CD4-positive, alpha-beta memory T cell (primary cell): ENCODE measurements around the gene CMTR2. TPM values are rescaled to one million over a fixed set of nuclear protein-coding genes. Genes with fewer than 3 reads are reported as not detected.
"Not testable (repeated sequence)": the region's sequence is repeated elsewhere in the genome, so short reads cannot be mapped to it uniquely, and the experiment has no call there.

Experiments used
- CTCF ChIA-PET: fragments of 350-600 bp; sonication (Branson Sonifier 250); formaldehyde crosslinking; loops from one replicate; lab custom pipeline; 2021; ENCODE audit warnings: inconsistent platforms; ENCODE audit not compliant: partially characterized antibody; lab: Charles Lee
- POLR2A ChIA-PET: fragments of 350-600 bp; sonication (Branson Sonifier 250); formaldehyde crosslinking; loops from one replicate; lab custom pipeline; 2021; ENCODE audit not compliant: partially characterized antibody; lab: Charles Lee
- DNase-seq, 5 donors: peaks; one replicate each; pipeline versions ENCODE4 v3.0.0 to v3.0.0-alpha.2; 2020 to 2022; ENCODE audit warnings: mixed read lengths in 1 of 5
- H3K27ac ChIP-seq: one replicate; pipeline ENCODE4 v1.7.0; 2013; ENCODE audit warnings: low read depth, low read length
- H3K27me3 ChIP-seq: 2 replicates; pipeline ENCODE4 v1.7.0; 2013; ENCODE audit warnings: mild to moderate bottlenecking, low read length, moderate library complexity; ENCODE audit not compliant: insufficient read depth
- H3K36me3 ChIP-seq: 2 replicates; pipeline ENCODE4 v1.7.0; 2013; ENCODE audit warnings: mild to moderate bottlenecking, low read length, moderate library complexity; ENCODE audit not compliant: insufficient read depth
- H3K4me1 ChIP-seq: 2 replicates; pipeline ENCODE4 v1.7.0; 2013; ENCODE audit warnings: mild to moderate bottlenecking, low read length, moderate library complexity; ENCODE audit not compliant: insufficient read depth
- H3K4me3 ChIP-seq, 2 donors: one replicate each; pipeline ENCODE4 v1.7.0; 2013; ENCODE audit warnings: low read length in 2 of 2, mild to moderate bottlenecking in 1 of 2
- H3K9me3 ChIP-seq, 2 donors: one replicate each; pipeline ENCODE4 v1.7.0; 2013; ENCODE audit warnings: low read length in 2 of 2, control low read depth in 1 of 2; ENCODE audit not compliant: control insufficient read depth in 1 of 2
- H3K27ac Mint-ChIP-seq, 7 donors: one replicate each; pipeline ENCODE4 v1.8.0; 2020 to 2021; ENCODE audit warnings: mixed read lengths in 7 of 7, mild to moderate bottlenecking in 6 of 7, inconsistent platforms in 3 of 7, moderate library complexity in 3 of 7
- H3K27me3 Mint-ChIP-seq, 2 donors: one replicate each; pipeline ENCODE4 v1.8.0; 2020 to 2021; ENCODE audit warnings: mixed read lengths in 2 of 2
- H3K36me3 Mint-ChIP-seq, 2 donors: one replicate each; pipeline ENCODE4 v1.8.0; 2020 to 2021; ENCODE audit warnings: mixed read lengths in 2 of 2, inconsistent platforms in 1 of 2, mild to moderate bottlenecking in 1 of 2
- H3K4me1 Mint-ChIP-seq, 4 donors: one replicate each; pipeline ENCODE4 v1.8.0; 2020 to 2021; ENCODE audit warnings: mixed read lengths in 4 of 4, mild to moderate bottlenecking in 1 of 4
- H3K4me3 Mint-ChIP-seq, 8 donors: one replicate each; pipeline ENCODE4 v1.8.0; 2020 to 2021; ENCODE audit warnings: mixed read lengths in 8 of 8, mild to moderate bottlenecking in 7 of 8, moderate library complexity in 6 of 8, inconsistent platforms in 3 of 8
- H3K9me3 Mint-ChIP-seq, 8 donors: one replicate each; pipeline ENCODE4 v1.8.0; 2020 to 2021; ENCODE audit warnings: mixed read lengths in 8 of 8, mild to moderate bottlenecking in 5 of 8, inconsistent platforms in 3 of 8, moderate library complexity in 1 of 8
- intact Hi-C: fragments of 100-400 bp; cut with micrococcal nuclease; formaldehyde crosslinking; loops from one replicate; pipeline ENCODE4 v1.15.1; 2023
- polyA plus RNA-seq, 2 donors: library from polyadenylated mRNA; unstranded; fragments of 300-500 nt; fragmentation: Illumina TruSeq; gene quantifications; one replicate each; pipeline ENCODE4 v1.2.3, GENCODE V29; 2021
- total RNA-seq, 2 experiments: library from RNA; stranded (reverse); gene quantifications; one replicate each; pipeline ENCODE4 v1.2.3, GENCODE V29; 2021

CMTR2 gene
- total and polyA plus RNA-seq, 4 experiments from 2014 or later = 16.6 to 28.5 (median 26.9) TPM

DNA sequence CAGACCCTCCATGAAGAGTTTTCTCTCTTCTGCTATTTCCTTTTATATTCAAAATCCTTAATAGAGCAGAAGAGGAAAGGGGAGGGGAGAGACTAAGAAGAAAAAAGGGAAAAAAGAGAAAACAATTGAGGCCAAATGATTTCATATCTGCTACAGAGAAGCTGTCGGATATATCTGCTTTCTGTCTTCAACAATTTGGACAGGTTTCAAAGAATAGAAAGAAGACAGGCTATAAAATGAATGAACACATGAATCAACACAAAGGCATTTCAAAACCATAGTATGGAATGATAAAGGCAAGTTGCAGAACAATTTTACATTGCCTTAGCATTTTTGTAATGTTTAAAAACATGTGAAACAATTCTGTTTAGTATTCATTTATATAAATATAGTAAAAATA lies 4.7 kb upstream of the CMTR2 start:
- H3K27ac Mint-ChIP-seq = no peak overlapping the region
- no peak for DNase-seq
- H3K4me3 ChIP-seq = no peak overlapping the region
- peaks cover 0 to 2% (median 0%) of the 10 kb centered on the region in 8 donors for H3K9me3 Mint-ChIP-seq
- peaks cover 4% of the 10 kb centered on the region for H3K4me1 ChIP-seq
- ChIA-PET CTCF (no interaction called here), POLR2A (no interaction called here)
- intact Hi-C loops = no loop called here
- H3K9me3 ChIP-seq = no peaks in the 10 kb centered on the region
- H3K27me3 Mint-ChIP-seq = peaks cover 14 to 26% of the 10 kb centered on the region in 2 donors
- H3K27ac ChIP-seq = no peak overlapping the region
- H3K4me1 Mint-ChIP-seq = peaks cover under 1 to 6% (median 3%) of the 10 kb centered on the region in 4 donors
- H3K27me3 ChIP-seq = peaks cover 3% of the 10 kb centered on the region
- H3K36me3 ChIP-seq = no peaks in the 10 kb centered on the region
- H3K36me3 Mint-ChIP-seq = peaks cover 0 to 2% of the 10 kb centered on the region in 2 donors
- no peak overlapping the region for H3K4me3 Mint-ChIP-seq

DNA sequence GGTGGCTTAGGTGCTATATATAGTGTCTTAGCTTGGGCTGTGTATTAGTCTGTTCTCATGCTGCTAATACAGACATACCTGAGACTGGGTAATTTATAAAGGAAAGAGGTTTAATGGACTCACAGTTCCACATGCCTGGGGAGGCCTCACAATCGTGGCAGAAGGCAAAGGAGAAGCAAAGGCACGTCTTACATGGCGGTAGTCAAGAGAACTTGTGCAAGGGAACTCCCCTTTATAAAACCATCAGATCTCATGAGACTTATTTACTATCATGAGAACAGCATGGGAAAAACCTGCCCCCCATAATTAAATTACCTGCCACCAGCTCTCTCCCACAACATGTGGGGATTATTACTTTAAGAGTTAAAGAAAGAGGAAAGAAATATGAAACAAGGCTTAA lies 2.9 kb upstream of the CMTR2 start:
- POLR2A ChIA-PET, H3K27ac ChIP-seq, intact Hi-C loops, H3K27me3 ChIP-seq, H3K4me3 ChIP-seq, H3K4me3 Mint-ChIP-seq, DNase-seq, H3K36me3 ChIP-seq, H3K9me3 ChIP-seq, CTCF ChIA-PET, H3K27ac Mint-ChIP-seq, H3K9me3 Mint-ChIP-seq: not testable (repeated sequence)
- Mint-ChIP-seq H3K36me3 (peaks cover 6 to 11% of the 10 kb centered on the region in 2 donors), H3K27me3 (peaks cover 8 to 18% of the 10 kb centered on the region in 2 donors), H3K4me1 (peaks cover 10 to 21% (median 15%) of the 10 kb centered on the region in 4 donors)
- H3K4me1 ChIP-seq = peaks cover 20% of the 10 kb centered on the region

DNA sequence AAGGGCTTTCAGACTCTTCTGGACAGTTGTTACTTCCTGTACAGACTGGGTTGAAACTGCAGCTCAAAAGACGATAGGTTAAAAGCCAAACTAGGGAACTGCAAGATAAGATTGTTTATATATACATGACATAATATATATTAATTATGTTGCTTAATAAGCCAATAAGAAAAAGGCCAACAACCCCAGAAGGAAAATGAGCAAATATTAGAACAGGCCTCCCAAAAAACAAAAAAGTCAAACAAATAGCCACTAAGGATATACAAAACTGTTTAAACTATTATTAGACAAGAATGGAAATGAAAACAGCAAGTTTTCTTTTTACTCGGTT lies 495 bp upstream of the CMTR2 start:
- Histone ChIP-seq H3K9me3 (no peaks in the 10 kb centered on the region), H3K27me3 (no peaks in the 10 kb centered on the region), H3K27ac (peak overlapping the region; percentile 78), H3K4me1 (peaks cover 20% of the 10 kb centered on the region), H3K36me3 (peaks cover 8% of the 10 kb centered on the region), H3K4me3 (peak overlapping the region in 1 of 2 donors; percentile 93)
- Mint-ChIP-seq H3K27ac (peak overlapping the region; percentile 77 to 96 (median 90)), H3K9me3 (peaks cover 0 to 7% (median under 1%) of the 10 kb centered on the region in 8 donors), H3K4me3 (peak overlapping the region; percentile 83 to 92 (median 90)), H3K4me1 (peaks cover 17 to 35% (median 21%) of the 10 kb centered on the region in 4 donors), H3K27me3 (peaks cover 7 to 14% of the 10 kb centered on the region in 2 donors), H3K36me3 (peaks cover 29 to 30% of the 10 kb centered on the region in 2 donors)
- CTCF ChIA-PET = interaction anchor here (1.9 kb wide), 1 partner anchor 21 kb away, joined by 6 read pairs; no protein-coding TSS in a partner anchor
- intact Hi-C loops = loop anchor here (5.0 kb wide), 1 partner anchor 278 kb away; no protein-coding TSS in a partner anchor
- POLR2A ChIA-PET = interaction anchor here (1.5 kb wide), 1 partner anchor 10 kb away, joined by 3 read pairs; no protein-coding TSS in a partner anchor
- DNase-seq = no peak

DNA sequence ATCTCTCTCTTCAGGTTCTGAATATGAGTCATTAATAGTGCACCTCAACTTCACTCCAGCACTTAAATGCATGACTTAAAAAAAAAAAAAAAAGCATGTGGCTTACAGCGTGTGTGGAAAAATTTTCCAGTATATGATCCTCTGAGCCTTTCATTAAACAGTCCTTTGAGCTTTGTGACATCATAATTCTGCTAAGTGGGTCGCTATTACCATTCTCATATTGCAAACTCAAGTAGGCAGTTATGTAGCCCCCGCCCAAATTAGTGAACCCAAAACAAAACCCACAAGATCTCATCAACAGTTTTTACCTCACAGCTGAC lies 672 bp downstream of the CMTR2 start:
- CTCF ChIA-PET = interaction anchor here (1.9 kb wide), 1 partner anchor 22 kb away, joined by 6 read pairs; no protein-coding TSS in a partner anchor
- H3K9me3 Mint-ChIP-seq = peaks cover 0 to 14% (median 7%) of the 10 kb centered on the region in 8 donors
- peaks cover 19 to 43% (median 22%) of the 10 kb centered on the region in 4 donors for H3K4me1 Mint-ChIP-seq
- Histone ChIP-seq H3K9me3 (no peaks in the 10 kb centered on the region), H3K36me3 (peaks cover 8% of the 10 kb centered on the region), H3K4me1 (peaks cover 20% of the 10 kb centered on the region), H3K27ac (peak overlapping the region; percentile 78), H3K4me3 (peak overlapping the region; percentile 30 to 93), H3K27me3 (no peaks in the 10 kb centered on the region)
- peaks cover 40% of the 10 kb centered on the region in 2 donors for H3K36me3 Mint-ChIP-seq
- POLR2A ChIA-PET = interaction anchor here (1.1 to 1.5 kb wide), 2 partner anchors 8 to 41 kb away, joined by 3 read pairs; no protein-coding TSS in a partner anchor
- H3K27ac Mint-ChIP-seq = peak overlapping the region; percentile 83 to 96 (median 94)
- intact Hi-C loops = loop anchor here (5.0 kb wide), 1 partner anchor 279 kb away; no protein-coding TSS in a partner anchor
- peaks cover 7 to 14% of the 10 kb centered on the region in 2 donors for H3K27me3 Mint-ChIP-seq
- H3K4me3 Mint-ChIP-seq = peak overlapping the region; percentile 83 to 92 (median 90)
- no peak for DNase-seq

DNA sequence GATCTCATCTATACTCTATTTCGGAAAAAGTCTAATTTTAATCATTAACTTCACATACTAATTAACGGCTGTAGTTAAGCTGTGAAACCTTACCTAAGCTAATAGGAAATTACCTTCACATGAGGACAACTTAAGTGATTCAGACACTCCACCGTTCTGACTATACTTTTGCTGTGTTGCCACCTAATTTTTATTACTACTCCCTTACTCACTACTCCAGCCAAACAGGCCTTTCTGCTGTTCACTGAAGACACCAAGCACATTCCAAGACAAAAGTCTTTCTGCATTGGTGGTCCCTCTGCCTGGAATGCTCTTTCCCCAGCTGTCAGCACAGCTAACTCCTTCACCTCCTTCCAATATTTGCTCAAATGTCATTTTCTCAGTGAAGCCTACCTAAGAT lies 1.3 kb downstream of the CMTR2 start:
- ChIA-PET POLR2A (interaction anchor here (1.1 kb wide), 1 partner anchor 41 kb away, joined by 3 read pairs; no protein-coding TSS in a partner anchor), CTCF (no interaction called here)
- H3K4me3 ChIP-seq = peak overlapping the region in 1 of 2 donors; percentile 93
- H3K9me3 ChIP-seq = no peaks in the 10 kb centered on the region
- peaks cover 20% of the 10 kb centered on the region for H3K4me1 ChIP-seq
- H3K27ac Mint-ChIP-seq = peak overlapping the region in 5 of 7 donors; percentile 91 to 96 (median 94)
- peaks cover 19 to 44% (median 23%) of the 10 kb centered on the region in 4 donors for H3K4me1 Mint-ChIP-seq
- peak overlapping the region in 6 of 8 donors; percentile 83 to 92 (median 90) for H3K4me3 Mint-ChIP-seq
- intact Hi-C loops = loop anchor here (5.0 kb wide), 1 partner anchor 279 kb away; no protein-coding TSS in a partner anchor
- peaks cover 8% of the 10 kb centered on the region for H3K36me3 ChIP-seq
- no peak for DNase-seq
- H3K36me3 Mint-ChIP-seq = peaks cover 44 to 46% of the 10 kb centered on the region in 2 donors
- peaks cover 7 to 12% of the 10 kb centered on the region in 2 donors for H3K27me3 Mint-ChIP-seq
- peak overlapping the region; percentile 78 for H3K27ac ChIP-seq
- no peaks in the 10 kb centered on the region for H3K27me3 ChIP-seq
- H3K9me3 Mint-ChIP-seq = peaks cover 0 to 15% (median 7%) of the 10 kb centered on the region in 8 donors

DNA sequence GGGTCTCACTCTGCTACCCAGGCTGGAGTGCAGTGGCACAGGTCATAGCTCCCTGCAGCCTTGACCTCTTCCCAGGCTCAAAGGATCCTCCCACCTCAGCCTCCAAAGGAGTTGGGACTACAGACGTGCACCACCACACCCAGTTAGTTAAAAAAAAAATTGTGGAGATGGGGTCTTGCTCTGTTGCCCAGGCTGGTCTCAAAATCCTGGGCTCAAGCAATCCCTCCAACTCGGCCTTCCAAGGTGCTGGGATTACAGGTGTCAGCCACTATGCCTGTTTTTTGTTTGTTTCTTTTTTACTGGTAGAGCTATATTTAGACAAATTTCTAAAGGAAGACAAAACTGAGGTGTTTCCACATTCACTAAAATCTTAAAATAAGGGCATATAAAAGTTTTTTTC lies 1.7 kb downstream of the CMTR2 start:
- intact Hi-C loops = loop anchor here (5.0 kb wide), 1 partner anchor 280 kb away; no protein-coding TSS in a partner anchor
- H3K36me3 Mint-ChIP-seq = peaks cover 46 to 49% of the 10 kb centered on the region in 2 donors
- H3K36me3 ChIP-seq = peaks cover 8% of the 10 kb centered on the region
- no peaks in the 10 kb centered on the region for H3K9me3 ChIP-seq
- H3K4me3 ChIP-seq = no peak overlapping the region
- peaks cover 19 to 44% (median 24%) of the 10 kb centered on the region in 4 donors for H3K4me1 Mint-ChIP-seq
- no peak overlapping the region for H3K27ac ChIP-seq
- H3K27me3 Mint-ChIP-seq = peaks cover 7% of the 10 kb centered on the region in 2 donors
- no peaks in the 10 kb centered on the region for H3K27me3 ChIP-seq
- H3K9me3 Mint-ChIP-seq = peaks cover 0 to 18% (median 7%) of the 10 kb centered on the region in 8 donors
- H3K4me3 Mint-ChIP-seq = peak overlapping the region in 3 of 8 donors; percentile 17 to 54 (median 38)
- peaks cover 20% of the 10 kb centered on the region for H3K4me1 ChIP-seq
- DNase-seq = no peak
- peak overlapping the region in 1 of 7 donors; percentile 3 for H3K27ac Mint-ChIP-seq
- ChIA-PET POLR2A (interaction anchor here (1.1 kb wide), 1 partner anchor 40 kb away, joined by 3 read pairs; no protein-coding TSS in a partner anchor), CTCF (no interaction called here)

DNA sequence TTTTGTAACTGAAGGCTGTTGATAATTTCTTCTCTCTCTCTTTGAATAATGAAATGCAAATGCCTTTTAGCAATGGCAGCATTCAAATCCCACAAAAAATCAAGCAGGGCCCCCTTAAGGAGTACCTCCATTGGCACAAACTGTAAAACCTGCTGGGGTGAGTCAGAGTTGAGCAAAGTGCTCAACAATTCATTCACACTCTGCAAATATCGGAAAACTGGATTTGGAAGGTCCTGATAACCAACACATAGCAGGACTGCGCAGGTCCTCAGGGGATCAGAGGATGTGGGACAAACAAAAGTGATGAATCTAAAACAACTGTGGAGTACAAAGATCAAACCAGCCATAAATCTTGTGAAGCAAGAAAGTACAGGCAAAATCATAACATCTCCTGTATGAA lies 5.6 kb downstream of the CMTR2 start:
- H3K27me3 Mint-ChIP-seq = no peaks in the 10 kb centered on the region
- no peak overlapping the region for H3K4me3 Mint-ChIP-seq
- Histone ChIP-seq H3K4me1 (peaks cover 14% of the 10 kb centered on the region), H3K36me3 (peaks cover 8% of the 10 kb centered on the region), H3K9me3 (no peaks in the 10 kb centered on the region), H3K27ac (no peak overlapping the region), H3K4me3 (no peak overlapping the region), H3K27me3 (no peaks in the 10 kb centered on the region)
- no peak for DNase-seq
- ChIA-PET POLR2A (no interaction called here), CTCF (no interaction called here)
- peaks cover 42 to 49% of the 10 kb centered on the region in 2 donors for H3K36me3 Mint-ChIP-seq
- peaks cover 0 to 18% (median 6%) of the 10 kb centered on the region in 8 donors for H3K9me3 Mint-ChIP-seq
- H3K4me1 Mint-ChIP-seq = peaks cover 16 to 40% (median 20%) of the 10 kb centered on the region in 4 donors
- H3K27ac Mint-ChIP-seq = peak overlapping the region in 1 of 7 donors; percentile 35
- intact Hi-C loops = no loop called here
